ENCODE results near the gene NARS2. TPM values are rescaled to one million over a fixed set of nuclear protein-coding genes. Genes with fewer than 3 reads are reported as not detected.
"Not testable (repeated sequence)": the region's sequence is repeated elsewhere in the genome, so short reads cannot be mapped to it uniquely, and the experiment has no call there.

The NARS2 gene
- total RNA-seq, 4 donors from 2014 or later, result 6.4 to 15.1 (median 10.4) TPM

DNA sequence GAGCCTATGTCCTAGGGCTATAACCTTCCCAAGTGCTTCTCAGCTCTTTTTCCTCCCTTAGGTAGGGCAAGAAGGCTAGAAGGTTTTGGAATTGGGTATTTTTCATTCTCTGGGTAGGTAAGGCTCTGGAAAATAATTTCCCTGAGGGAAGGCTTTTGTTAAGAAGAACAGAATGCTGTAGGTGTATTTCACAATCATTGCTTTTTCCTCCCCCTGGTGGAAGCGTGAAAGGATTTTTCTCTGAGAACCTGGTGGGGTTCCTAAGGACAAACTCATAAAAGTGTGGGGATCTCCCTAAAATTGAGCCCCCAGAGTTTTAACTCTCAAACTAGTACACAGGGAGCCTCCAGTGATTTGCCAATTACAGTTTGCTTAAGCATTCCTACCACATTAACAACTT, 41.1 kb upstream of the NARS2 start:
- no peak overlapping the region for H3K4me3 ChIP-seq
- peaks cover 2 to 5% of the 10 kb centered on the region in 2 donors for H3K9me3 ChIP-seq
- H3K4me1 ChIP-seq, result no peaks in the 10 kb centered on the region
- in situ Hi-C loops (cut with MboI; ENCODE audit: low pct_ligation_motif_present in 1 of 4, low pct_unique_long_range_greater_than_20kb in 1 of 4, low sequenced_read_pairs in 3 of 4) (no loop called here), intact Hi-C loops (cut with DNase I; ENCODE audit: low total_unique reads) (no loop called here)
- H3K27ac ChIP-seq, result no peak overlapping the region
- WGBS, 2 donors (ENCODE audit: low coverage in 1 of 2), result 96 to 100% methylated on average over 1 of the region's 1 CpG
- TF ChIP-seq POLR2AphosphoS5 (IDR thresholded peaks at IDR 0.05) (no peak), EP300 (IDR thresholded peaks at IDR 0.05; ENCODE audit: low read depth) (no peak), POLR2A (IDR thresholded peaks at IDR 0.05) (no peak)
- TF ChIP-seq, protein P1, sequence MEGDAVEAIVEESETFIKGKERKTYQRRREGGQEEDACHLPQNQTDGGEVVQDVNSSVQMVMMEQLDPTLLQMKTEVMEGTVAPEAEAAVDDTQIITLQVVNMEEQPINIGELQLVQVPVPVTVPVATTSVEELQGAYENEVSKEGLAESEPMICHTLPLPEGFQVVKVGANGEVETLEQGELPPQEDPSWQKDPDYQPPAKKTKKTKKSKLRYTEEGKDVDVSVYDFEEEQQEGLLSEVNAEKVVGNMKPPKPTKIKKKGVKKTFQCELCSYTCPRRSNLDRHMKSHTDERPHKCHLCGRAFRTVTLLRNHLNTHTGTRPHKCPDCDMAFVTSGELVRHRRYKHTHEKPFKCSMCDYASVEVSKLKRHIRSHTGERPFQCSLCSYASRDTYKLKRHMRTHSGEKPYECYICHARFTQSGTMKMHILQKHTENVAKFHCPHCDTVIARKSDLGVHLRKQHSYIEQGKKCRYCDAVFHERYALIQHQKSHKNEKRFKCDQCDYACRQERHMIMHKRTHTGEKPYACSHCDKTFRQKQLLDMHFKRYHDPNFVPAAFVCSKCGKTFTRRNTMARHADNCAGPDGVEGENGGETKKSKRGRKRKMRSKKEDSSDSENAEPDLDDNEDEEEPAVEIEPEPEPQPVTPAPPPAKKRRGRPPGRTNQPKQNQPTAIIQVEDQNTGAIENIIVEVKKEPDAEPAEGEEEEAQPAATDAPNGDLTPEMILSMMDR (IDR thresholded peaks at IDR 0.05), result no peak
- H3K36me3 ChIP-seq, result no peaks in the 10 kb centered on the region
- no peaks in the 10 kb centered on the region for H3K27me3 ChIP-seq
- DNase-seq, result no peak

DNA sequence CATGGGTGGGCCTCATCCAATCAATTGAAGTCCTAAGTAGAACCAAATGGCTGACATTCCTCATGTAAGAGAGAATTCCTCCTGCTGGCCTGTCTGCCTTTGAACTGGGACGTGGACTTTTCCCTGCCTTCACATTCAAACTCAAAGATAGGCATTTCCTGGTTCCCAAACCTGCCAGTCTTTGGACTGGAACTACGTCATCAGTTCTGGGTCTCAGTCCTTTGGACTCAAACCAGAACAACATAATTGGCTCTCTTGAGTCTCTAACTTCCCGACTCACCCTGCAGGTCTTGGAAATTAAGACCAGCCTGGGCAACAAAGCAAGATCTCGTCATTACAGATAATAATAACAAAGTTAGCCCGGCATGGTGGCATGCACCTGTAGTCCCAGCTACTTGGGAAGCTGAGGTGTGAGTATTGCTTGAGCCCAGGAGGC, 38.7 kb upstream of the NARS2 start:
- DNase-seq, result no peak
- WGBS, 2 donors (ENCODE audit: low coverage in 1 of 2), result 78% methylated on average over 5 of the region's 5 CpGs; no CpG with 5 or more reads in 1 of the 2 donors
- in situ Hi-C loops (cut with MboI; ENCODE audit: low pct_ligation_motif_present in 1 of 4, low pct_unique_long_range_greater_than_20kb in 1 of 4, low sequenced_read_pairs in 3 of 4), result no loop called here
- Histone ChIP-seq H3K4me1 (no peaks in the 10 kb centered on the region), H3K9me3 (no peaks in the 10 kb centered on the region), H3K27ac (no peak overlapping the region), H3K27me3 (no peaks in the 10 kb centered on the region), H3K4me3 (no peak overlapping the region), H3K36me3 (no peaks in the 10 kb centered on the region)
- intact Hi-C loops (cut with DNase I; ENCODE audit: low total_unique reads), result no loop called here
- TF ChIP-seq, protein P1 (IDR thresholded peaks at IDR 0.05), result no peak
- TF ChIP-seq EP300 (IDR thresholded peaks at IDR 0.05; ENCODE audit: low read depth), result no peak
- no peak for TF ChIP-seq POLR2AphosphoS5 (IDR thresholded peaks at IDR 0.05)
- no peak for TF ChIP-seq POLR2A (IDR thresholded peaks at IDR 0.05)

DNA sequence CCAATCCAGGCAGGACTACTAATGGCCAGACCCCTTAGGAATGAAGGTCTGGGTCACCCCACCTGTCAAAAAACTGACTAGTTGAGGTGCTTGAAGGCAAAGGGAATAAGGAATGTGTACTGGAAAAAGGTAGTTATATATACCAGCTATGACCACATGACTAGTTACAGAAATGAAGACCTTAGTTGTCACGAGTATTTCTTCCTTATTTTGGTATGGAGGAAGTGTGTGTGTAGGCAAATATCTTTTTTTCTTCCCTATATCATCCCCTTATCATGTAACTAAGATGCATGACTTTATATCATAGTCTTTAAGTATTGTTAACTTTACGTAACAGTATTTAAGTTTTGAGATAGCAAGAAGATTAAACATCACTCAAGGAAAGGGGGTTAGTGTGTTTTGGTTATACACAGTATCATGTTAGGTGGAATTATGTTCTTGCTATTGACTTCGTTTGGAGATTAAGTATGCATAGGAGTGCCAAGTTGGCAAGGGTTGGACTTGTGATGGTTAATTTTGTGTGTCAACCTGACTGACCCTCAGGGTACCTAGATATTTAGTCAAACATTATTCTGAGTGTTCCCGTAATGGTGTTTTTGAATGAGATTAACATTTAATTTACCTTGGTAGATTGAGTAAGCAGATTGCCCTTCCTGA, 38.2 kb upstream of the NARS2 start:
- 72 to 75% methylated on average over 4 of the region's 4 CpGs for WGBS, 2 donors (ENCODE audit: low coverage in 1 of 2)
- no peak overlapping the region for H3K27ac ChIP-seq
- in situ Hi-C loops (cut with MboI; ENCODE audit: low pct_ligation_motif_present in 1 of 4, low pct_unique_long_range_greater_than_20kb in 1 of 4, low sequenced_read_pairs in 3 of 4), result no loop called here
- TF ChIP-seq EP300 (IDR thresholded peaks at IDR 0.05; ENCODE audit: low read depth), result no peak
- TF ChIP-seq, protein P1 (IDR thresholded peaks at IDR 0.05), result no peak
- DNase-seq, result no peak
- H3K36me3 ChIP-seq, result no peaks in the 10 kb centered on the region
- no peaks in the 10 kb centered on the region for H3K27me3 ChIP-seq
- no peaks in the 10 kb centered on the region for H3K4me1 ChIP-seq
- H3K4me3 ChIP-seq, result no peak overlapping the region
- intact Hi-C loops (cut with DNase I; ENCODE audit: low total_unique reads), result no loop called here
- H3K9me3 ChIP-seq, result no peaks in the 10 kb centered on the region

DNA sequence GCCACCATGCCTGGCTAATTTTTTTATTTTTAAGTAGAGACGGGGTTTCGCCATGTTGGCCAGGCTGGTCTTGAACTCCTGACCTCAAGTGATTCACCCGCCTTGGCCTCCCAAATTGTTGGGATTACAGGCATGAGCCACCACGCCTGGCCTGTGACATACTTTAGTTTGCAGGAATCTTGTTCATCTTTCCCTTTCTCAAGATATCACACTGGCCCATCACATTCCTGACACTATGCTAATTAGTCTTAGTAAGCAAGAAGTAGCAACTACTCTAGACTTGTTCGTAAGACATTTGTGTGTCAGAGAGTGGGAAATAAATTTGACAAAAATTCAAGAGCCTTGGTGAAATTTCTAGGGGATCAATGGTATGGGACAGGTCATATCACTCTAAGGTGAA, 34.7 kb upstream of the NARS2 start:
- in situ Hi-C loops (cut with MboI; ENCODE audit: low pct_ligation_motif_present in 1 of 4, low pct_unique_long_range_greater_than_20kb in 1 of 4, low sequenced_read_pairs in 3 of 4); intact Hi-C loops (cut with DNase I; ENCODE audit: low total_unique reads); H3K27me3 ChIP-seq; H3K4me1 ChIP-seq; H3K9me3 ChIP-seq; H3K27ac ChIP-seq; H3K36me3 ChIP-seq; H3K4me3 ChIP-seq; DNase-seq: not testable (repeated sequence)
- 90 to 100% methylated on average over 2 to 5 of the region's 5 CpGs for WGBS, 2 donors (ENCODE audit: low coverage in 1 of 2)

DNA sequence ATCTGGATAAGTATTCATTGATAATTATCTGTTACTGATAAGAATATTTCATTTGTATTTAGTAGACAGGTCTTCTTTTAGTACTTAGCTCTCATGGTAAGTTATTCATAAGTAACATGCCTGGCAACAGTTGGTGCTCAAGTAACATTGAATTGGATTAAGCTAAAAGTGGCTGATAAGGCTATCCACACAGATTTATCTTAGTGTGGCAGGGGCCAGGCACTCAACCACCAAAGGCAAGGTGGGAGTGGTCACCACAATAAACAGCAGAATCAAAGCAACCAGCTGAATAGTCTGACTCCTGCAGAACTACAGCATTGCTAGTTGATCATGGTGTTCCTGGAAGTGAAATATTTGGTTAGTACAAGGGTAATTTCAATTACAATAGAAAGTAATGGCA, 33.0 kb upstream of the NARS2 start:
- no peak for DNase-seq
- no peak overlapping the region for H3K27ac ChIP-seq
- H3K36me3 ChIP-seq, result no peaks in the 10 kb centered on the region
- in situ Hi-C loops (cut with MboI; ENCODE audit: low pct_ligation_motif_present in 1 of 4, low pct_unique_long_range_greater_than_20kb in 1 of 4, low sequenced_read_pairs in 3 of 4), result no loop called here
- peaks cover 5% of the 10 kb centered on the region for H3K27me3 ChIP-seq
- no peak for TF ChIP-seq POLR2AphosphoS5 (IDR thresholded peaks at IDR 0.05)
- TF ChIP-seq EP300 (IDR thresholded peaks at IDR 0.05; ENCODE audit: low read depth), result no peak
- TF ChIP-seq, protein P1 (IDR thresholded peaks at IDR 0.05), result no peak
- TF ChIP-seq POLR2A (IDR thresholded peaks at IDR 0.05), result no peak
- intact Hi-C loops (cut with DNase I; ENCODE audit: low total_unique reads), result no loop called here
- H3K9me3 ChIP-seq, result no peaks in the 10 kb centered on the region
- no peaks in the 10 kb centered on the region for H3K4me1 ChIP-seq
- no peak overlapping the region for H3K4me3 ChIP-seq

Data from transverse colon (tissue), 4 donors.